GM18520 (cell line): ENCODE results near the gene FOXRED1.

Experiments
- ATAC-seq: cut with Tn5 transposase; IDR thresholded peaks from one replicate; pipeline ENCODE4 v1.9.1; 2021; ENCODE audit not compliant: unreplicated experiment

Gene FOXRED1

DNA sequence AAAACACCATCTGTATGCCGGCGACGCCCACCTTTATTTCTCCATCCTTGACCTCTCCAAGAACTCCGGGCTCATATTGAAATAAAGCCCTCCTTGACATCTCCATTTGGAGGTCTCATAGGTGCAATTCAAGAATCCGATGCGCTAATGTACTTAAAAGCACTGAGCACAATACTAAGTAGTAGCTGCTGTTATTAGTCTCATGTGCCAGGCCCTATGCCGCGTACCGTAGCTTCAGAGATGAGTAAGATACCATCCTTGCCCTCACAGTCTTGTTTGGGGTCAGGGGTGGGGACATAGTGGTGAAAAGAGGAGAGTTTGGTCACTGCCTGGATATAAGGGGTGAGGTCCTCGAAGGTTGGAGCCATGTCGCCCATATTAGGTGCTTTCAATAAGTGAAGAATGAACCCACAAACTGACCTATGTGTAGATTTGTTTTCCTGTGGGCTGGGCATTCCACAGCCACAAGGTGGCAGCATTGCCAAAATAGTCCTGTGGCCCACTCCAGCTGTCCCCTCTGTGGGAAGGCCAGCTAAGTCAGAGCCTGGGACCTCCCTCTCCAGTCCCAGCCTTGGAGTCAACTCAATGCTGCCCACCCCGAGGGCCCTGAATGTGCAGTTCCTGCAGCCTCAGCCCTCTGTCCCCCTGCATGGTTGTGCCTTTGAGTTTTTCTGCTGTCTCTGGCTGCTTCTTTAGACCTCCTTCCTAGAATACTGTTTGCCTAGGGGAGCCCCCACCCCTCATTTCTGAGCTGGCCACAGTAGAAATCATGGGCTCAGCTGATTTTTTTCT is 41.4 kb downstream of the FOXRED1 start:
- no peak for ATAC-seq

DNA sequence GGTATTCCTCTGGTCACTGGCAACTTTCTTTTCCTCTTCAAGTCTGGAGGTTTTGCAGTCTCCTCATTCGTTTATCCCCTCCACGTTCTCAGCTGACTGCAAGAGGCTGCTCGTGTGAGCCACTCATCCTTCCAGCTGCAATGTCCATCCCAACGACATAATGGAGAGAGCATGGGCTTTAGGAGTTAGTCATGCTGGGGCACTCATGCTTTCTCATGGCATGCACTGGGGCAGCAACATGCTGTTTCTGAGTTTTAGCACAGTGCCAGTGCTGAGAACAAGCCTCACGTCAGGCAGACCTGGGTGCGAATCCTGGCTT is 42.0 kb downstream of the FOXRED1 start:
- ATAC-seq = no peak

DNA sequence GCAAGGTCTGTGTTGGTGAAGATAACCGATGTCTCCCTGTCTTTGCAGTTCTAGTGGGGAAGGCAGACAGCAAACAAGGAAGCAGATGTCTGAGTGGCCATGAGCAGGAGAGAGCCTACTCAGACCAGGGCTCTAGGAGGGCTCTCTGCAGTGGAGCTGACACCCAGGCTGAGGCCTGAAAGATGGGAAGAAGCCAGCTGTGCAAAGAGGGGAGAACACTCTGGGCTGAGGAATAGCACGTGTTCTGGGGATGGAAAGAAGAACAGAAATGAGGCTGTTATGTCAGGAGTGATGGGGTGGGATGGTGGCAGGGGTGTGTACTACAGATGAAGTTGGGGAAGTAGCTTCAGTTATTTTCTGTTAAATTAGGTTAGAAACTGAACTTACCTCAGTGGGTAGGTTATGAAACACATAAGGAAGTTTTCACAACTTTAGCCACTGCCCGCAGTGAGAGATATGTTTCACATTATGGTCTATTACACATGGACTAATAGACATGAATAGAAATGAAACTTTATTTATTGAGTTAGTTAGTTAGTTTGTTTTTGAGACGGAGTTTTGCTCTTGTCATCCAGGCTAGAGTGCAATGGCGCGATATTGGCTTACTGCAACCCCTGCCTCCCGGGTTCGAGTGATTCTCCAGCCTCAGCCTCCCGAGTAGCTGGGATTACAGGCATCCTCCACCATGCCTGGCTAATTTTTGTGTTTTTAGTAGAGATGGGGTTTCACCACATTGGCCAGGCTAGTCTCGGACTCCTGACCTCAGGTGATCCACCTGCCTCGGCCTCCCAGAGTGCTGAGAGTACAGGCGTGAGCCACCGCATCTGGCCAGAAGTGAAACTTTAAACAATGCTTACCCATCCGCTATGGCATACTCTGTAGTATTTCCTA is 42.7 kb downstream of the FOXRED1 start:
- peak; percentile 71 for ATAC-seq

DNA sequence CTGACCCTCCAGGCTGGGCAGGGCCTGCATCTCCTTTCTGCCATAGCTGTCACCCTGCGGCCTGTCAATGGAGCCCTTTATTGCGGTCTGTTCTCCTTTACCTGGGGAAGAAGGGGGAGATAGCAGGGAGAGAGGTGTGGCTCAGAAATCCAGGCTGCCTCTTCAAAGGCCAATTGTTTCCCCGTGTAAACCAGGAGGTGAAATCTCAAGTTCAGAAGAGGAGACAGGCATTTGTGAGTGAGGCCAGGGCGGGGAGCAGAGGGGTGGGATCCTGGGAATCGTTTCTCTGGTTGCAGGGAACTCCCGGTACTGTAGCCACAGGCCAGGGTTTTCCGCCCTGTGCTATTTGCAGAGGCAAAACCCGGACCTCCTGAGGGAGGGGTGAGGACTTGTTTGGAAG is 44.0 kb downstream of the FOXRED1 start:
- no peak for ATAC-seq

DNA sequence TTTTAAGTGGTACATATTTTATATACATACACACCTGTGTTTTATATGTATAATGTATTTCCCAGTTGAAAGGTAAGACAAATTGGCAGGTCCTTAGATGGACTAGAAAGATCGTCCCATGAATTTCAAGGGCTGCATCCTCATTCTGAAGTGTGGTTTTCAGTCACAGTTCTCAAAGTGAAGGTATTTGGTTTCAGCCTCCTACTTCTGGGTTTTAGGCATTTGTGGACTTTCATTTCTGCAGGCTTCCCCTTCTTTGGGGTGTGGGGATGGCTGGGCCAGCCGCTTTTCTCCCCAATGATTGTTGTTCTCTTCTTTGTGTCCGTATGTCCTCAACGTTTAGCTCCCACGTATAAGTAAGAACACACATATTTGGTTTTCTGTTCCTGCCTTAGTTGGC is 44.9 kb downstream of the FOXRED1 start:
- no peak for ATAC-seq

DNA sequence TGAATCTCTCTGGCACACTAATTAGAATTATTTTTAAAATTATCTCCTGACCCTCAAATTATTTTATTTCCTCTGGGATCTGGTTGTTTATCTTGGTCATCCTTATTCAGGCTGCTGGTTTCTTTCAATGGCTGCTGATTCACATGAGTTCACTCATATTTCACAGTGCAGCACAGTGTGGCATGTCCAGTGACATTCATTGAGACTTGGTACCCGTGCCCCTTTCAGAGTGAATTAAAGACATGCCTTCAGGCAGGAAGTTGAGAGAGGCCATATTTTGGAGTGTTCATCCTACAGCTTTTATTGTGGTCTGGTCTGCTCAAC is 48.4 kb downstream of the FOXRED1 start:
- no peak for ATAC-seq

DNA sequence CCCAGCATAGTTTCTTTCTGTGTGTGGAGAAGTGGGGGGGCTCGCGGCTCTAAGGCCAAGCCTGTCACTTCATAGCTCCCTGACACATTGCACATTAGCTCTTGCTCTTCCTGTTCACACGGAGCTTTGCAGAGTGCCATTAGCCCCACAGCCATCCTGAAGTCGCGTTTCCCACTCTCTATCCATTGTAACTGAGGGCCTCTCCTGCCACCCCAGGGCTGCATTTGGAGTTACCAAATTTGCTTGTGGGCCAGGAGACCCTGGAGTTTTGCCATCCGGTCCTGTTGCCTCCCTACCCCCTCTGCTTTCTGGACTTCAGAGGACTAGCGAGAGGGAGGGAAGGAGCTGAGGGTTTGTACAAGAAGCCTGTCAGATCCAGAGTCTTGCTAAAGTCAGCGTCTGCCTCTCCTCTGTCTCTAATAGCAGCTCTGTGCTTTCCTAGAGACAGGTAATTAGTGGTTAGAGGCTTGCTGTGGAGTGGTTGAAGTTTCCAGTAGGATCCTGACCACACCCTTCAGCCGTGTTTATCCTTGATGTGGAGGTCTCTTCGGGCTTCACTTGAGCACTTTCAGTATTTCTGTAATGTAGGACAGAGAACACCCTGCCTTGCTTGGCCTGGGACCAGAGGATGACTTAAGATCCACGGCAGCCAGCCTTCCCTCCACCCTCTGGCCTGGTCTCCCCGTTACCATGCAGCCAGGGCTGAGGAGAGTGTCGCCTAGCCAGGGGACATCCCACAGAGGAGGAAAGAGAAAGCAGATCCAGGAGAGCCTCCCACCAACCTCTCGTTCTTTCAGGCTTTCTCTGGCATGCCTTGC is 49.0 kb downstream of the FOXRED1 start:
- ATAC-seq = no peak

DNA sequence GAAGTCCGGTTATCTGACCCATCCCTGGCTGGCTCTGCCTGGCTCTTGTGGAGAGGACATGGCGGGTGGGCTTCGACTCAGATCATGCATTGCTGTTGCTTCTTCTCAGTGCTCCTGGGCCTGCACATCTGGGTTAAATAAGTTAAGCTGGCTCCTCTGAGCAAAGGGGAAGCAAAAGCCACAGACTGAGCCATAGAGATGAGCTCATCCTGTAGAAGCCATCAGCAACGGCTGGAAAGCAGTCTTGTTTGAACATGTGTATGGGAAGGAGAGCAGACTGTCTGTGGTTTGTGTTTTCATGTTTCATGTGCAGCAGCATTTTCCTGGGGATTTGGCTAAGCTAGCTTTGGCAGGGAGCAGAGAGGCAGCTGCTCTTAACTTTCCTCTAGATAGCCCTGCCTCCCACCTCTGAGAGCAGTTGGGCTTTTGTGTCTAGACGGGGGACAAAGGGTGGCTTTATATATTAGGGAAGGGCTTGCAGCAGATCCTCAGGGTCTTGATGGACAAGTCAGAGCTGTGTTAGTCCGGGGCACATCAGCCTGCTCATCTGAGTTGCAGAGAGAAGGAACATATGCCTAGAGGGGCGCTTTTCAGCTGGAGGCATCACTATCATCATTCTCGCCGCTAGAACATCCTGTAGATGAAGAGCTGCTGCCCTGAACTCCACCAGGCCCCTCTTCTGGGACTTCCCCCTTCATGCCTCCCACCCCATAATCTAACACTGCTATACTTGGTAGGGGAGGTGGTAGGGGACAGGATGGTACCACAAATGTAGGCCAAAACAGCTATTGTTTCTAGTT is 49.8 kb downstream of the FOXRED1 start:
- ATAC-seq = no peak

DNA sequence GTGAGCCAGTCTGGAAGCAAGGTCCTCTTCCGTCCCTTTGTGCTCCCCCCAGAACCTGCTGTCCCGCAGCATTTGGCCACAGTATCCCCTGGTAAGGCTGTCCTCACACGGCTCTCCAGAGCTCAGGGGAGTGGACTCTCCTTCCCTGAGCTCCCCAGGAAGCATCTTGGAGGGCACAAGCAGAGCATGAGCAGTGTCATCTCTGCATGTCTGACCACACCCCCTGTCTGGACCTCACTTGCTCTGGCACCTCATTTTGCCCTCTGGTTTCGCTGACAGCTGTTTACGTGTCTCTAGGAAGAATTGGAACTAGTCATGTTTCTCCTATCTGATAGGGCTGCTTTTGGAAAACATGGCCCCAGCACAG is 50.4 kb downstream of the FOXRED1 start:
- ATAC-seq = no peak

DNA sequence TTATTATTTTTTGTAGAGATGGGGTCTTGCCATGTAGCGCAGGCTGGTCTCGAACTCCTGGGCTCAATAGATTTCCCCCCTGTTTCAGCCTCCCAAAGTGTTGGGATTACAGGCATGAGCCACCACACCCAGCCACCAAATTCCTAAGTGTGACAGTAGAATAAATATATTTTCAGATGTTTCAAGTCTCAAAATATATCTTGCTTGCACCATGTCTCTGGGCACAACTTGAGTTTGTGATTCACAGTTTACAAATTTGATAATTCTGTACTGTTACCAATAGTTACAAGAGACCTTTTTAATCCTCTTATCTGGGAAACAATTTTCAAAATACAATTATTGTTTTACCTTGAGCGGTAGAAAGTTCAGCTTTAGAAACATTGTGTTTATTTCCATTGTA is 54.0 kb downstream of the FOXRED1 start:
- ATAC-seq = no peak

DNA sequence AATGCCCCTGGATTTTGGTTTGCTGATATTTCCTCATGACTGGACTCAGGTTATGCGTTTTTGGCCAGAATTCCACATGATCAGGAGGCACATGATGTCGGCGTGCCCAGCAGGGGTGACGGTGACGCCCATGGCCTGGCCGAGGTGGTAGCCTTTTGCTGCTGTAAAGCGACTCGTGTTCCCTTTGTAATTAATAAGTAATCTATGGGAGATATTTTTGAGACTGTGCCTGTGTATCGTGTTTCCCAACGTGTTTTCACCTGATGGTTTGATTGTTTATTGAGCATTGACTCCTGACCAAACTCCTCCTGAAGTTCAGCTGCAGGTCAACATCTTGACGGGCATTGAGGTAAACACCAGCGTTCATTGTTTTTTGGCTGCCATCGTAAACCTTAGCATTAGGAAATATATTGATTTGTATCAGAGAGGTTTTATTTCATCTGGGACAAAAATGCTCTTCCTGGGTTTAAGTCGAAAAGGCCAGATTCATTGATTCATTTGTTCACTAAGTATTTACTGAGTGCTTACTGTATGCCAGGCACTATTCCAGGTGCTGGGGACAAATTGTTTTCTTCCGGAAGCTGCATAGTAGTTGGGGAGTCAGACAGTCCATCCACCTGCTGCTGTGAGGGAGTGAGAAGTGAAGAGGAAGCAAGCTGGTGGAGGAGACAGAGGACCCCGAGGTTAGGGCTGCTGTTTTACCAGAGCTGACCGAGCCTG is 58.5 kb downstream of the FOXRED1 start:
- ATAC-seq = no peak
